ENCODE data around the gene SCCPDH.

The SCCPDH gene

GRCh38 chr1:246724016-246724730 is at the start of gene SCCPDH:
Gene SCCPDH (plus strand): TSS chr1:246724409. CDS start chr1:246724423, 14 bp downstream.
- TF ChIP-seq GATA2 (IDR thresholded peaks at IDR 0.05; ENCODE audit: low read depth, low read length) (peak; percentile 8; the same call in 1 of the 2 replicates), GATA3 (IDR thresholded peaks at IDR 0.05; ENCODE audit: low read depth, low read length) (no peak)

- TF ChIP-seq GATA3 (IDR thresholded peaks at IDR 0.05; ENCODE audit: low read depth, low read length) (no peak), GATA2 (IDR thresholded peaks at IDR 0.05; ENCODE audit: low read depth, low read length) (no peak)
Observed at GRCh38 chr1:246677842-246678241, 46.4 kb upstream of the SCCPDH start.

GRCh38 chr1:246678816-246679793 is 45.1 kb upstream of the SCCPDH start:
- no peak for TF ChIP-seq GATA3 (IDR thresholded peaks at IDR 0.05; ENCODE audit: low read depth, low read length)
- TF ChIP-seq GATA2 (IDR thresholded peaks at IDR 0.05; ENCODE audit: low read depth, low read length) = no peak

- no peak for TF ChIP-seq GATA3 (IDR thresholded peaks at IDR 0.05; ENCODE audit: low read depth, low read length)
- no peak for TF ChIP-seq GATA2 (IDR thresholded peaks at IDR 0.05; ENCODE audit: low read depth, low read length)
Observed at GRCh38 chr1:246679794-246680177, 44.4 kb upstream of the SCCPDH start.

- TF ChIP-seq GATA2 (IDR thresholded peaks at IDR 0.05; ENCODE audit: low read depth, low read length) (no peak), GATA3 (IDR thresholded peaks at IDR 0.05; ENCODE audit: low read depth, low read length) (no peak)
Observed at GRCh38 chr1:246680190-246680589, 44.0 kb upstream of the SCCPDH start.

- TF ChIP-seq GATA3 (IDR thresholded peaks at IDR 0.05; ENCODE audit: low read depth, low read length) (no peak), GATA2 (IDR thresholded peaks at IDR 0.05; ENCODE audit: low read depth, low read length) (peak; percentile 16; the same call in 1 of the 2 replicates)
Observed at GRCh38 chr1:246680696-246681130, 43.5 kb upstream of the SCCPDH start.

- TF ChIP-seq GATA3 (IDR thresholded peaks at IDR 0.05; ENCODE audit: low read depth, low read length) = no peak
- TF ChIP-seq GATA2 (IDR thresholded peaks at IDR 0.05; ENCODE audit: low read depth, low read length) = no peak
Observed at GRCh38 chr1:246681900-246682895, 42.0 kb upstream of the SCCPDH start.

- TF ChIP-seq GATA2 (IDR thresholded peaks at IDR 0.05; ENCODE audit: low read depth, low read length) (no peak), GATA3 (IDR thresholded peaks at IDR 0.05; ENCODE audit: low read depth, low read length) (no peak)
Observed at GRCh38 chr1:246683521-246683920, 40.7 kb upstream of the SCCPDH start.

GRCh38 chr1:246687002-246687401 is 37.2 kb upstream of the SCCPDH start:
- TF ChIP-seq GATA3 (IDR thresholded peaks at IDR 0.05; ENCODE audit: low read depth, low read length) (no peak), GATA2 (IDR thresholded peaks at IDR 0.05; ENCODE audit: low read depth, low read length) (no peak)

GRCh38 chr1:246689409-246690008 is 34.7 kb upstream of the SCCPDH start:
- no peak for TF ChIP-seq GATA3 (IDR thresholded peaks at IDR 0.05; ENCODE audit: low read depth, low read length)
- no peak for TF ChIP-seq GATA2 (IDR thresholded peaks at IDR 0.05; ENCODE audit: low read depth, low read length)

- no peak for TF ChIP-seq GATA2 (IDR thresholded peaks at IDR 0.05; ENCODE audit: low read depth, low read length)
- no peak for TF ChIP-seq GATA3 (IDR thresholded peaks at IDR 0.05; ENCODE audit: low read depth, low read length)
Observed at GRCh38 chr1:246690100-246690499, 34.1 kb upstream of the SCCPDH start.

GRCh38 chr1:246691622-246692495 is 32.4 kb upstream of the SCCPDH start:
- TF ChIP-seq GATA2 (IDR thresholded peaks at IDR 0.05; ENCODE audit: low read depth, low read length) = no peak
- TF ChIP-seq GATA3 (IDR thresholded peaks at IDR 0.05; ENCODE audit: low read depth, low read length) = no peak
